T-helper 1 cell (primary cell): ENCODE measurements around the gene UNC5B.

ENCODE experiments used
- DNase-seq, 5 donors: peaks; one replicate each; pipeline ENCODE4 v3.0.0-alpha.2; 2012 to 2020

The UNC5B gene

DNA sequence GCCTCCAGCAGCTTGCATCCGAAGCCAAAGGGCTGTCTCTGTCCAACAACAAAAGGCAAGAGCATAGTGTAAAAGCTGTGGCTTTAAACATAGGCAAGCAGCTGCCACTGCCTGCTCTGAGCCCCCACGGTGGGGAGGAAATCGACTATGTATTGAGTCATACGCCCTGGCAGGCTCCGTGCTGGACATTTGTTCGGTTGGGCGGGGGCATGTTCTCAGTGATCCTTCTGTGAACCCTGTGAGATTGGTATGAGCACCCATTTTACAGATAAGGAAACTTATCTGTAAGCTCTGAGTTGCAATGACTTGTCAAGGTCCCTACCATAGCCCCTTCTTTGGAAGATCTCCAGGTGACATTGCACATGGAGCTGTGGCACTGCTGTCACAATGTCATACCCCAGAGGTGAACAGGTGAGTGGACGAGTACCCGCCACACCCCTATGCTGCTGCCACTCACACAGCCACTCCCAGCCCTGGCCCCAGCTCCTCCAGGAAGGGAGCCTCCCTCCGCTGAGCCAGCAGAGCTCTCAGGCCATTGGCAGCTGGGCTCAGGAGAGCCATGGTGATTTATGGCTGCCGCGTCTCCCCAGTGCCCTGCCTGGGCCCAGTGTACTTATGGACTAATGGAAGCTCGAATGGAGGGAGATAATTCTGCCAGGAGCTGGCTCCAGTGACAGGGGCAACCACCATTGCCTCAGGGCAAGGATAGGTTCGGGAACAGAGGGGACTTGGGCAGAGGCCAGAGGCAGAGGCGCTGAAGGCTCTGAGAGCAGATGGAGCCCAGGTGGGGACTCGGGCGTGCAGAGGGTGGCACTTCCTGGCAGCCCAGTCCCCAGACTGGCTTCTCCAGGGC, 43.7 kb downstream of the UNC5B start:
- no peak for DNase-seq

DNA sequence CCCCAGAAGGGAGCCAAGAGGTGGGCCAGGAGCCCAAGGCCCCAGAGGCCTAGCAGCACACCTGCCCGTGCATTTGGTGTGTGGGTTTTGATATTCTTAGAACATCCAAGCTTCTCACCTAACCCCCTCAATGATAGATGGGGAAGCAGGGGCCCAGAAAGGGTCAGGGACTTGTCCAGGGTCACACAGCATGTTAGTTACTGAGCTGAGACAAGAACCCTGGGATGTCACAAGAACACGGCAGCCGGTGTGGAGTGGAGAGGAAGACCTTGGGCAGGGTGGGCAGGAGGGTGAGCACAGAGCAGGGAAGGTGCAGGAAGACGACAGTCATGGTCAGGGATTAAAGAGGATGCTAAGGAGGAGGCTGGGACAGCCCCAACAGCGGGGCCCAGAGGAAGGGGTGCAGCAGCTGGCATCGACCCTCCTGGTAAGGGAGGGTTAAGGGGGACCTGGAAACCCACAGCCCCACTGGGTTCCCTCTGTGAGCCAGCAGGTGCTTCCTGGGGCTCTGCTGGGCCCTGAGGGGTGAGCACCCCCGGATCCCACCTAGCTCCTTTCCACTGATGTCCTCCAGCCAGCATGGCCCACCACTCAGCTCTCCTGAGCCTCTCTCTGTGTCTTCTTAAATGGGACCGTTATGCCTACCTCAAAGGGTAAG, 44.4 kb downstream of the UNC5B start:
- no peak for DNase-seq

DNA sequence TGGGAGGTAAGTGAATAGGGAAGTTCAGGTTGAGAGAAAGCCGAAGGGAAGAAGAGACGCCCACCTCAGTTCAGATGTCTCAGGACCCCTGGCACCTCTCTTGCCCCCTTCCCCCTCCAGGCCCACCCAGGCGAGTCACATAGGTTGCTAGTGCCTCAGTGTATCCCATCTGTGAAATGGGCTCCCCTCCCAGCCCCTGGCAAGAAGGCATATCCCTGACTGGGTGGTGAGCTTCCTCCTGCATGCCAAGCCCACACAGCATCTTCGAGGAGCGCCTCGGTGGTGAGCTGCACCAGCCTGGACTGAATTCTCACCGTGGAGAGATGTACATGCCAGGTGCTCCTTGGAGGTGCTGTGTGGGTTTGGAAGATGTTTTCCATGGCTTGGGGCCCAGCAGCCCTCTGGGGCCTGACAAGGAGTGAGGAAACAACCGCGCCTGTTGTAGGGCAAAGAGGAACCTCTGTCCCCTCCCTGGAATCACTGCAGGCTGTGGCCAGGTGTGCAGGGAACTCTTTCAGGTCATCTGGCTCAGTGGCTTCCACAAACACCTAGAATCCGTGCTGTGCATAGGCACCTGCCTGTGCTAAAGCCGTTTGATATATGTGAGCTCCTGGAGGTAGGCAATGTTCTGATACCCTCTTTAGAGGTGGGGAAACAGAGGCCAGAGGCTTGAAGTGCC, 45.1 kb downstream of the UNC5B start:
- DNase-seq: no peak

DNA sequence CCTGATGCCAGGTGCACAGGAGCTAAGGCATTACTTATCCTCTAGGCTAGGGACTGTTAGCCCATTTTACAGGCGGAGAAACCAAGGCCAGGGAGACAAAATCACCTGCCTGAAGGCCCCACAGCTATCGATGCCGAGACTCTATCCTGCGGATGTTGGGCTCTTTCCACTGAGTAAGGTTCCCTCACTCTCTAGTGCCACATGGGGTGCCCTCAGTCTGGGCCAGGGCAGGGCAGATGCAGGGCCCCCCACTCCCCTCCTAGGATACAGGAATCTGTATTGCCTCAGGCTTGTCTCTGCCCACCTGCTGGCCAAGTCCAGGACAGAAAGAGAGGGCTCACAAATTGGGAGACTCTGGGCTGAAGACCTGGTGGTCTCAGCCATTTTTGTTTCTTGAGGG, 45.7 kb downstream of the UNC5B start:
- no peak for DNase-seq

DNA sequence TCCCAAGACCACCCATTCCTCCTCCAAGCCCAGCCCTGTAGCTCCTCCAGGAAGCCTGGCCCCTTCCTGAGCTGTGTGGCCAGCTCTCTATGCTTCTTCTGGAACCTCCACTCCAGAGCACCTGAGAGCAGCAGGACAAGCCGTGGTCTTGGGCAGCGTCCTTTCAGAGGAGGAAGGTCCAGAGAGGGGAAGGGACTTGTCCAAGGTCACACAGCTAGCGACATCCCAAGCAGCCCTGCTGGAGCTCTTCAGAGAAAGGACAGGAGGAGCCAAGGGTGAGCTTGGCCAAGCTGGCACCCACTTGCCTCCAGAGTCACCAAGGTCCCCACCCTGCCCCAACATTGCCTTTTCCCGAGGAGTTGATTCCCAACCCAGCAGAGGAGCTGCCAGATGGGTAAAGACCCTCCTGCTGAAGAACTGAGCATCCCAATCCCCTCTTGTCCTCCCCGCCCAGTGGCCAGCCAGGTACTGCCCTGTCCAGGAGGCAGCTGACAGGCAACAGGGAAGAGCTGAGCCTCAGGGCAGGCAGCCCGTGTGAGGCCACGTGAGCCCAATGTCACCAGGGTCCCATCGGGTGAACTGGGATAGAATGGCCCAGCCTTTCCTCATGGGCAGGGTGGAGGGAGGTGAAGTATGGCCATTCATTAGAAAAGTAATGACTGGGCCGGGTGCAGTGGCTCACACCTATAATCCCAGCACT, 46.2 kb downstream of the UNC5B start:
- DNase-seq: no peak

DNA sequence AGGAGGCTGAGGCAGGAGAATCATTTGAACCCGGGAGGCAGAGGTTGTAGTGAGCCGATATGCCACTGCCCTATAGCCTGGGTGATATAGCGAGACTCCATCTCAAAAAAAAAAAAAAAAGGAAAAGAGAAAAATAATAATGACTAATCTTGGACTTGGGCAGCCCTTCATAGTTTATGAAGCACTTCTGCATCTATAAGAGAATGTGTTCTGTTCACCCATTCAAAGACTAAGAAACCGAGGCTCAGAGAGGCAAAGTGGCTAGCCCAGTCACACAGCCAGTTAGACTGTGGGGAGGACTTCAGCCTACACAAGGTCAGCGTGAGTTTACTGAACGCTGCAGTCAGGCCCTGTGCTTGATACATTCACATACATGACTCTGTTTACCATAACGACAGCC, 46.9 kb downstream of the UNC5B start:
- DNase-seq: no peak

DNA sequence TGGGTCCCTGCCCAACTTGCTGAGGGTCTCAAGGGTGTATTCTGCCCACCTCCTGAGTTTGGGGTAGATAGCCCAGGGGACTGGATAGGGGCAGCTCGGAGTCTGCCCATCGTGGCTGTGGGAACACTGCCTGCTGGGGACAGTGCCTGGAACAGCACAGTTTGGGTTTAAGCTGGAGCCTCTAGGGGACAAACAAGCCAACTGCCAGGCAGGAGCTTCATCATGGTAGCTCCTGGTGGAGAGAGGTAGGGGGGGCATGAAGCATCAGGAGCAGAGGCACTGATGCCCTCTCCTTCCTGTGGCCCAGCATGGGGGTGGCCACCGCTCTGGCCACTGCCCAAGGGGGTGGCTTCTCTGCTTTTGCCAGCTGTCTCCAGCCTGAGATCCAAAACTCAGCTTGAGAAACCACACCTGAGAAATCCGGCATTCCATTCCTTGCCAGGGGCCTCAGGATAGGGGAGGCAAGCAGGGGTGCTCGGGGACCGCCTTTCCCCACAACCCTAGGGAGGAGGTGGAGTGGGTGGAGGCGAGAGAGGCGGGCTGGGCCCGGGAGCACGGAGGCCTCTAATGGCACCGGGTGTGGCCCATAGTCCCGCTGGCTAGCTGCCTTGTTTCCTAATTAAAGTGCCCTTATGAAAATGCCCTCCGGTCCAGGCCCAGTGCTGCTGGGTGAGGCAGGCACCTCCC, 47.6 kb downstream of the UNC5B start:
- DNase-seq: no peak

DNA sequence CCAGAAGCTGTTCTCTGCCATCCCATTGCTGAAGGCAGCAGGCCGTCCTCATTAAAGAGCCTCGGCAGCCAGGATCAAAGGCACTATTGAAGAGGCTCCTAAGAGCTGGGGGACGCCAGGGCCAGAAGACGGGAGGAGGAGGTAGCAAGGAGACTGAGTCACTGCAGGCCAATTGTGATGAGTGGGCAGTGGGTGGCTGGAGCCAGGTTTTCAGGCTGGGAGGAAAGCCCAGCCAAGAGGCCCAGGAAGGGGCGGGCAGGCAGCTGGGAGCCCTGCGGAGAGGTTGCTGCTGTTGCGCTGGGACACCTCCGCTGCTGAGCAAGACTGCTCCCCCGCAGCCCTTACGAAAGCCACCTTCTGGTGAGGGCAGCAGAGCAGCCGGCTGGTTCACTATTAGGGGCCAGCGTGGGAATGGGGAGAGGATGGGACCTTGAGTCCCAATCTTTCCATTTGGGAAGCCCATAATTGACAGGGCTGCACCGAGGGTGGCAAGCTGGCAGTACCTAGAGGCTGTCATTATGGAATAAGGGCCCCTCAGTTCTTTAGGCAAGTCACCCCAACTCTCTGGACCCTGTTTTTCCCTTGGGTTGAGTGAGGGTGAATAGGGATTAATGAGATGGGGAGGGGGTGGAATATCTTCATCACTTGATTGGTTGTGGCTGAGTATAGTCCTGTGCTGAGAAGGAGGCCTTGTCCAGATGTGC, 48.4 kb downstream of the UNC5B start:
- DNase-seq: no peak

DNA sequence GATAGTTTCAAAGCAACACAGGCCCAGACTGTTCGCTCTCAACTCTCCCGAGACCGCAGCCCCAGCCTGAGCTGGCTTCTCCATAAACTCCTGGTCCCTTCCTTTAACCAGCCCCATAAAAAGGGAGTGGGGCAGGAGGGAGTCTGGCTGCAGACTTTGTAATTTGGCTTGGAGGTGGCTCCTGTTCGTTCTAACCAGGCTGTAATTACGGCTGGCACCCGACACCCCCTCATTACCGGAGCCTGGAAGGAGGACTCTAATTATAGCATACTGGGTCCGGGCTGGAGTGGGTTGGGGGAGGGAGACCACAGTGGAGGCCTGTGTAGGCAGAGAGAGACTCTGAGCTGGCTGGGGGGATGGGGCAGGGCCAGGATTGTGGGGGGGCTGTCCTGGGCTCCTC, 49.7 kb downstream of the UNC5B start:
- DNase-seq: no peak

DNA sequence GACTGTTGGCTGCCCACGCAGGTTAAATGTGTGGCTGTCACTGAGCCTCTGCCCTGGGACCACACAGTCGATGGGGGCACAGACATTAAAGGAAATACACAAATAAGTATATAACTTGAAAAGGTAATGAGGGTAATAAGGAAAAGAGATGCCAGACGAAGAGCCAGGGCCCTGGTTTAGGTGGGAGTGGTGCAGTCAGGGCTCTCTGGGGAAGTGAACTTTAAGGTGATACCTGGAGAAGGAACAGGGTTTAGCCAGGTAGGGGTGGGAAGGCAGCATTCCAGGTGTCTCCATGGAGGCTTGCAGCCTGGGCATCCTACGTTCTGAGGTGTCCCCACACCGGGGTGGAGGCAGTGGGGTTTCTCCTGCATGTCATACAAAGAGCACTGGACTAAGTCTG, 50.4 kb downstream of the UNC5B start:
- no peak for DNase-seq

DNA sequence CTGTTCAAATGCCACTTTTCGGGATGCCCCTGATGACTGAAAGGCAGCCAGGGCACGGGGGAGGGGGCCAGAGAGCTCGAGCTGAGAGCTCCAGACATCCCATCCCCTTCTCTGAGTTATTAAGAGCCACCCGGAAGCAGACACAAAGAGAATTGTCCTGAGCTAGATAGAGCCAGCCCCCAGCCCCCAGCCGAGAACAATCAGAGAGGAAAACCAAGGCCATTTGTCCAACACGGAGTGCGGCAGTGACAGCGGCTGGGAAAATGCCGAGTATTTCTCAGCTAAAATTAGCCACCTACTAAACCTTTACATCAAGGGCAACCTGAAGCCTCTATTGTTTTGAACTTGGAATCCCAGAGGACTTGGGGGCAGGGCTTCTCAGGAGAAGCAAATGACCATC, 51.0 kb downstream of the UNC5B start:
- DNase-seq: no peak

DNA sequence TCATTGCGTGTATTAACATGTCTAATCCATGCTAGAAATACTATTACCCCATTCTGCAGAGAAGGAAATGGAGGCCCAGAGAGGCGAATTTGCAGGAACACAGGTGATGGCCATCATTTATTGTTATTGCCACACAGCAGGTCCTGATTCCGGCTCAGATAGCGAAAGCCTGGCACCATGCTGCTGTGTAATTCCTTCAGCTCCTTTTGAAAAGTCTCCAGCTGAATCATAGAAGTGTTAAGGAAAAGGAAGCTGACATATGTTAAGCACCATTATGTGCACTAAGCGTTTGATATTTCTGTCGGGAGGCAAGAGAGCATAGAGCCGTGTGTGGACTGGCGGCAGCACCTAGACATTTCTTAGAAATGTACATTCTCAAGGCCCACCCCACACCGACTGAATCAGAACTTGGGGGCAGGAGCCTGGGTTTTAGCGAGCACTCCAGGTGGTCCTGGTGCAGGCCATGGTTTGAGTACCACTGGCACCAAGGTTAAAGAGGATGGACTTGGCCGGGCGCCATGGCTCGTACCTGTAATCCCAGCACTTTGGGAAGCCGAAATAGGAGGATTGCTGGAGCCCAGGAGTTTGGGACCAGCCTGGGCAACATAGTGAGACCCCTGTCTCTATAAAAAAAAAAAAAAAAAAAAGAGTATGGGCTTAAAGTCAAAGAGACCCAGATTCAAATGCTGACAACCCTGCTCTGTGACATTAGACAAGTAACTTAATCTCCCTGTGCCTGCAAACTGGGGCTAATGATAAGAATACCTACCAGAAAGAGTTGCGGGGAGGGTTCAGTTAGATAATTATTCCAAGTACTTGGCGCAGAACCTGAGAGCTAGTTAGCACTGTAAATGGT, 52.2 kb downstream of the UNC5B start:
- DNase-seq: no peak

DNA sequence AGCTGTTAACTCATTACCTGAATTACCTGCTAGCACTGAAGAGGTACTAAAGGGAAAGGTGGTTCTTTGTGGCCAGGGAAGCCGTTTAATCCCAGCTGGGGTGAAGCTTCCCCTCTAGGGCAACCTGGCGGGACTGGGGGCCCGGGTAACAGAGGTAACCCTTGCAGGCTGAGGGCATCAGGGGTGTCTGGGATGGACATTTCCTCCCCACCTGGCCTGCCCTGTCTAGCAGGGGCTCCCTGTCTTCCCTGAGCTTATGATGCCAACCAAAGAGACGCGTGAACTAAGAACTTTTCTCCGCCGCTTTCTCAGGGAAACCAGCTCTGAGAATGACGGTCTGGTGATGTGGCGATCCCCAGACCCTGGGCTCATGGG, 52.8 kb downstream of the UNC5B start:
- DNase-seq: no peak

DNA sequence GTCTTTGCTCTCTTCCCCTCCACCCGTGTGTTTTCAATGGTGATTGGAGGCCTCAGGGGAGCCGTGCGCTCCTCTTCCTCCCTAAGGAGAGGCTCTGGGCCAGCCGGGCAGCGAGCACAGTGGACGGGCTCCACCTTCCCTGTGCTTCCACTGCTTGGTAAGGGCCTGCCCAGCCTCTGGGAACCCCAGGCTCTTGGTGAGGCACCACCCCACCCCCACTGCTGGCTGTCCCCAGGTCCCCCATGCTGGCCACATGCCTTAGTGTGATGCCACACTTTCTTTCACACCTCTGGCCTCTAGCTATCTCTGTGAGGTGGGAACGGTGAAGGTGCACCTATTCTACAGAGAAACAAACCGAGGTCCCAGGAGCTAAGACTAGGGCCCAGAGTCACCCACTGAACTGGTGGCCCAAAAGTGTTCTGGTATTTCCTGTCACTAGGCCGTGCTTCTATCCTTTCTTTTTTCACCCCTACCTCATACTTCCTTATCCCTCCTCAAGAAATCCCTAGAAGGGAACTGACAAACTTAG, 53.3 kb downstream of the UNC5B start:
- DNase-seq: no peak

DNA sequence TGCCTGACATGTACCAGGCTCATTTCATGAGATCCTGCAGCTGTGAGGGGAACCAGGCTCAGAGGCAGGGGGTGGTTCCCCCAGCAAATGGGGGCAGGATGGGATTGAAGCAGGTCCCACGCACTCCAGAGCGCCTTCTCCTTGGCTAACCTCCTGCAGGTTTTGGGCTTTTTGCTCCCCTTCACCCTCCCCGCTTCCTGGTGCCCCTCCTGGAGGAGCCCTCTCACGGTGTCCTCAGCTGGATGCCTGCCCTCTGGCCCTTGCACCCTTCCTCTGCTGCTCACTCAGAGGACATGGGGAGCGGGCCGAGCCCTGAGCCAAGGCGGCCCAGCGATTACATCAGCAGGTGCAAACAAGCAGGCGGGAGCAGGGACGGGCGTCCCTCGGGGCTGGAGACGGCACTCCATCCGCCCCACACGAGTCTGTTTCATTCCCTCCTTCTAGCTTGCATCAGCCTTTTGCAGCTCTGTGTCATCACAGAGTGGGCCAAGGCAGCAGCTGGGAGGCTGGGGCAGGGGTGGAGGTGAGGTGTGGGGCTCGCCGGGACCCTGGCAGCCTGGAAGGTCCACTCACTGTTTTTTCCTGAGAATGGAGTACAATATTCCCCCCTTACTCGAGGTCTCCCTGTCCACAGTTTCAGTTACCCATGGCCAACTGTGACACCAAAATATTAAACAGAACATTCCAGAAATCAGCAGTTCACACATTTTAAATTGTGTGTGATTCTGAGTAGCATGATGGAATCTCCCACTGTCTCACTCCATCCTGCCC, 54.0 kb downstream of the UNC5B start:
- DNase-seq: no peak

DNA sequence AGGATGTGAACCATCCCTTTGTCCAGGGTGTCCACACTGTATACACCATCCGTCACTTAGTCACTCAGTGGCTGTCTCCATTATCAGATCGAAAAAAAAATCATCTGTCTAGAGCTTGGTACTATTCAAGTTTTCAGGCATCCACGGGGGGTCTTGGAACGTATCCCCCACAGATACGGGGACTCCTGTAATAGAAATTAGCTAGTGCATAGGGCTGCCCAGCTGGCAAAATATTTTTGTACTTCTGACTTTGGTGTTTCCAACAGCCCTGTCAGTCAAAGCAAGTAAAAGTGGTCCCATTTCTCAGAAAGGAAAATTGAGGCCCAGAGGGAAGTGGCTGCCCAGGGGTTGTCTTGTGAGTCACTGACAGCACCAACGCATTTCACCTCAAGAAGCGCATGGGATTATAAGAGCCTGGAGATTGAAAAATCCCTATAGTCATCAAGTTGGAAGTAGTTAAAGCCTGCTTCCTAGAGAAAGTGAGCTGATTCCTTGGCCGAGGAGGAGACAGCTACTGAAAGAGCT, 54.6 kb downstream of the UNC5B start:
- no peak for DNase-seq

DNA sequence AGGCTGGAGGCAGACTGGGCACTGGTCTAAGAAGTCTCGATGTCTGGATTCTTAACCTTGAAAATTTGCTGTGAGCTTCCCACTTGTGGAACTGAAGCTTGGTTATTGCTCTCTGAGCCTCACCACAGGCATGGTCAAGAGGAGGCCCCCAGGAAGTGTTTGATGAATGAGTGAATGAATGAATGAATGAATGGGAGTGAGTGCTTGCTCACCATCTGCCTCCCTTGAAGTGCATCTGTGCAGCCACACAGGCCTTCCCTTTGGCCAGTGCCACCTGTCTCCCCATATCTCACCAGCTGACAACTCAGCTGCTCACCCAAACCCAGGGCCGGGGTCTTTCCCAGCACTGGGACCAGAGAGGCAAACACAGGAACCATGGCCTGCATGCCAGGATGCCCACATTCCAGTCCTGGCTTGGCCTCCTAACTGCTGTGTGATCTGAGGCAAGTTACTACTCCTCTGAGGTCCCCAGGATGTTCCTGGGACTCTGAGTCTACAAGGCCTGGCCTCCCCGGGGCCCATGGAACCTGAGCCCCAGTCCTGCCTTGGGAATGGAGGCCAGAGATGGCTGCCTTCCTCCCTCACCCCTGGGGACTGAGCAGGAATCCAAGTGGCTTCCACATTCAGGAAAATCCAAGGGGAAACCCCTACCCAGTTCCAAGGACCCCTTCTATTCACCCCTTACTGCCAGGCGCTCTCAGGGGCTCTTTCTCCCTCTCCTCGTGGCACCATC, 55.3 kb downstream of the UNC5B start:
- DNase-seq: no peak

DNA sequence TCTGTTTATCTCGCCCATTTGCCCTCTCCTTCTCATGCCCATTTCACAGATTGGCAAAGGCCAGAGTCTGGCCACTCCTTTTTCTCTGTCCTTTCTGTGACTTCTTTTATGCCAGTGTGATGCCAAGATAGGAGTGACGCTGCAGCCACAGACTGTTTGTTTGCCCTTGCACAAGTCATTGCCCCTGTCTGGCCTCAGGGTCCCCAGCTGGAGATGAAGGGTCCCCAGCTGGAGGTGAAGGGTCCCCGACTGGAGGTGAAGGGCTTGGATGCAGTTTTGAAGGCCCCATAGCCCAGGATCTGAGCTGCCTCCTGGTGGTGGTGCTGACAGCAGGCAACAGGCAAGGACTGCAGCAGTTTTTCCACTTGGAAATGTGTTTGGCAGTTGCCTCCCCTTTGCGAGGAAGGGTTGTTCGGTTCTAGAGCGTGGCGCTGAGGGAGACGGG, 55.9 kb downstream of the UNC5B start:
- no peak for DNase-seq

DNA sequence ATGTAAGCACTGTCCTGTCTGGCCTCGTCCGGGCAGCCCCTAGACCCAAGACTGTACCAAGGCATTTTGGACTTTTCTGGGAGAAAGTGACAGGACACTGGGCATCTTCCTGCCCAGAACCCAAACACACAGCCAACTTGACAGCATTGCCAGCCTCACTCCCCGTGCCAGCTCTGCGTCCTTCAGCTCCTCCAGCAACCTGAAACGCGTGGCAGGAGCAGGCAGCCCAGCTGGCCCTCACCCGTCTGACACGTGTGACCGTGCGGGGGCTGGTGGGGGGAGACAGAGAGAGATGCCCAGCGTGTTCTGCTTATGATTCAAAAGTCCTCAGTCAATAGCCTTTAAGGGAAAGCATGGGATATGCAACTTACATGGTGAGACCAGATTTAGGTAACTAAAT, 56.4 kb downstream of the UNC5B start:
- no peak for DNase-seq
